ENCODE data around the gene ZDHHC12. TPM values are rescaled to one million over a fixed set of nuclear protein-coding genes. Genes with fewer than 3 reads are reported as not detected.

ZDHHC12 gene
- 100 to 1,000 TPM in 1 of 2 donors, 10 to 100 TPM in 1; 69.9 to 129 TPM for total RNA-seq

GRCh38 chr9:128723866-128724743 lies at the start of gene ZDHHC12:
ZDHHC12 (minus strand) TSS chr9:128724127; CDS start chr9:128724093, 34 bp downstream.
- intact Hi-C loops (cut with DNase I), result no loop called here
- Histone ChIP-seq H3K4me1 (no peaks in the 10 kb centered on the region), H3K27me3 (no peaks in the 10 kb centered on the region), H3K36me3 (no peaks in the 10 kb centered on the region), H3K9me3 (no peaks in the 10 kb centered on the region), H3K4me3 (peak within 1 kb of the TSS; percentile 96), H3K27ac (peak within 1 kb of the TSS; percentile 89), H3K9ac (ENCODE audit: low read depth in 2 of 2, low read length in 2 of 2) (peak within 1 kb of the TSS; percentile 81 to 97)
- TF ChIP-seq CTCF (IDR thresholded peaks at IDR 0.05), result no peak
- DNase-seq, result peak; percentile 99

GRCh38 chr9:128773049-128773448 lies 49.1 kb upstream of the ZDHHC12 start:
- intact Hi-C loops (cut with DNase I), result no loop called here
- Histone ChIP-seq H3K9ac (ENCODE audit: low read depth in 2 of 2, low read length in 2 of 2) (no peak overlapping the region), H3K9me3 (no peaks in the 10 kb centered on the region), H3K27me3 (no peaks in the 10 kb centered on the region), H3K27ac (no peak overlapping the region), H3K36me3 (no peaks in the 10 kb centered on the region), H3K4me1 (peaks cover 10% of the 10 kb centered on the region), H3K4me3 (no peak overlapping the region)
- no peak for DNase-seq
- no peak for TF ChIP-seq CTCF (IDR thresholded peaks at IDR 0.05)

GRCh38 chr9:128771745-128772519 lies 48.0 kb upstream of the ZDHHC12 start, which contains the start of gene ZER1:
ZER1 (minus strand) TSS chr9:128771927; CDS start chr9:128755565, 16,362 bp downstream.
- H3K27ac ChIP-seq, result peak within 1 kb of the TSS; percentile 92
- H3K9ac ChIP-seq (ENCODE audit: low read depth in 2 of 2, low read length in 2 of 2), result peak within 1 kb of the TSS; percentile 99
- DNase-seq, result peak; percentile 93
- H3K36me3 ChIP-seq, result no peaks in the 10 kb centered on the region
- H3K9me3 ChIP-seq, result no peaks in the 10 kb centered on the region
- peaks cover 10% of the 10 kb centered on the region for H3K4me1 ChIP-seq
- no peak for TF ChIP-seq CTCF (IDR thresholded peaks at IDR 0.05)
- H3K27me3 ChIP-seq, result no peaks in the 10 kb centered on the region
- peak within 1 kb of the TSS; percentile 91 for H3K4me3 ChIP-seq
- intact Hi-C loops (cut with DNase I), result no loop called here

GRCh38 chr9:128771094-128771721 lies 47.3 kb upstream of the ZDHHC12 start:
- Histone ChIP-seq H3K9ac (ENCODE audit: low read depth in 2 of 2, low read length in 2 of 2) (peak overlapping the region; percentile 99), H3K4me3 (peak overlapping the region; percentile 91), H3K27me3 (no peaks in the 10 kb centered on the region), H3K4me1 (peaks cover 10% of the 10 kb centered on the region), H3K36me3 (no peaks in the 10 kb centered on the region), H3K27ac (peak overlapping the region; percentile 92), H3K9me3 (no peaks in the 10 kb centered on the region)
- intact Hi-C loops (cut with DNase I), result no loop called here
- TF ChIP-seq CTCF (IDR thresholded peaks at IDR 0.05), result no peak
- DNase-seq, result peak; percentile 44
